Esophagus muscularis mucosa (tissue), 4 donors: ENCODE results near the gene FBXO48.

Experiments
- CTCF ChIP-seq, 3 experiments: fragments of 200-600 bp in 2 of 3; fragments of 450-650 bp in 1 of 3; sonication (generic) in 2 of 3; IDR thresholded peaks; one replicate each; pipeline ENCODE4 v1.5.1; 2017 to 2019; ENCODE audit warnings: antibody characterized with exemption in 3 of 3, mild to moderate bottlenecking in 2 of 3, moderate library complexity in 1 of 3
- EP300 ChIP-seq: sonication (generic); formaldehyde crosslinking; IDR thresholded peaks from one replicate; pipeline ENCODE4 v1.6.1; 2017; ENCODE audit warnings: antibody characterized with exemption
- POLR2A ChIP-seq: fragments of 450-650 bp; IDR thresholded peaks from one replicate; pipeline ENCODE4 v1.6.1; 2017; ENCODE audit warnings: antibody characterized with exemption, moderate library complexity, mild to moderate bottlenecking, low read depth
- POLR2AphosphoS5 ChIP-seq, 2 donors: sonication (generic); formaldehyde crosslinking; IDR thresholded peaks; one replicate each; pipeline ENCODE4 v1.6.1; 2017; ENCODE audit warnings: antibody characterized with exemption in 2 of 2

GRCh38 chr2:68514316-68514929 is 47.3 kb upstream of the FBXO48 start:
- TF ChIP-seq CTCF (IDR thresholded peaks at IDR 0.05), result no peak
- TF ChIP-seq POLR2A, result no peak
- no peak for TF ChIP-seq EP300
- no peak for TF ChIP-seq POLR2AphosphoS5 (IDR thresholded peaks at IDR 0.05)
